HG03354 (cell line): ENCODE results near the gene SNX6.
"Not testable (repeated sequence)": the region's sequence is repeated elsewhere in the genome, so short reads cannot be mapped to it uniquely, and the experiment has no call there.

Source experiments
- ATAC-seq: cut with Tn5 transposase; IDR thresholded peaks from one replicate; pipeline ENCODE4 v1.9.1; 2021; ENCODE audit warnings: mild to moderate bottlenecking; ENCODE audit not compliant: unreplicated experiment, poor library complexity, severe bottlenecking

Gene SNX6

DNA sequence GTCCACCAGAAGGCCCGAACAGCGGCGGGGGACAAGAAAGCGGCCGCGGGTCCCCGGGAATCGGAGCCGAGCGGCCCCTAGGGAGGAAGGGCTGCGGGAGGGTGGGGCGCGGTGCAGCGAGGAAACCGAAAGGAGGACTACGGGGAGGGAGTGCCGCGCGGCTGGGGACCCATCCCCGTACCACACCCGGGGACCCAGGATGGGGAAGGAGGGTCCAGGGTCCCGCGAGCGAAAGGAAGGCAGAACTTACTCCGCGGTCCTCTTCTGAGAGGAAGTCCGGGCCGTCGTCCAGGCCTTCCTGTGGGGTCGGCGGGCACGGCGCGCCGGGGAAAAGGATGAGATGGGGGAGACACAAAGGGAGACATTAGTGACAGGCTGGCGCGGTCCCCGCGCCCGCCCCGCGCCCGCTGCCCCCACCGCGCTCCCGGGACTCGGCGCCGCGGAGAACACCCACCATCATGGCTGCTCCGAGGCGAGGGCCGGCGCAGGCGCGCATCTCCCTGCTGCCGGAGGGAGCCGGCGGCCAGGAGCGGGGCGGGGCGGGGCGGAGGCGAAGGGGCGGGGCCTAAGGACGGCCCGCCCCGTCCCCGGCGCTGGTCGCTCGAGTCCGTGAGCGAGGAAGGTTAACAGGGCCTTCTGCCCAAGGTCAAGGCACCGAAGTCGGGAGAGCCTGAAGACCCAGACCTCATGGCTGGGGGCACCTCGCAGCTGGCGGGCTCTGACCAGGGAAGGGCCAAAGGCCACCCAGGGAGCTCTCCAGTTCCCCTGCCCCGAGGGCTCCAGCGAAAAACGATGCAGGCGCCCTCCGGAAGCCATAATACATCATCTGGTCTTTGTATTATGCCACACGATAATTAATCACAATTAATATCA lies at the start of gene SNX6:
SNX6 (minus strand) TSS at position 492 of the 873 bp plus-strand sequence; CDS start at position 460, 32 bp downstream.
- peak; percentile 95 for ATAC-seq

DNA sequence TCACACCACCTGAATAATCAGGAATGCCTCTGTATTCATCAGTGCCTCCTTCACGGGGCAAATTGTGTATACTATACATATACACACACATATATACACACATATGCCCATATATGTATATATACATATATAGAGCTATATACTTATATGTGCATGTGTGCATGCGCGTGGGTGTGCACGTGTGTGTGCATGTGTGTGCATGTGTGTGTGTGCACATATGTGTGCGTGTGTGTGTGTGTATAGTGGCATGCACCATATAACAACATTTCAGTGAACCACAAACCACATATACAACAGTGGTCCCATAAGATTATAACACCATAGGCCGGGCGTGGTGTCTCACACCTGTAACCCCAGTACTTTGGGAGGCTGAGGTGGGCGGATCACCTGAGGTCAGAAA lies 48.8 kb upstream of the SNX6 start:
- no peak for ATAC-seq

DNA sequence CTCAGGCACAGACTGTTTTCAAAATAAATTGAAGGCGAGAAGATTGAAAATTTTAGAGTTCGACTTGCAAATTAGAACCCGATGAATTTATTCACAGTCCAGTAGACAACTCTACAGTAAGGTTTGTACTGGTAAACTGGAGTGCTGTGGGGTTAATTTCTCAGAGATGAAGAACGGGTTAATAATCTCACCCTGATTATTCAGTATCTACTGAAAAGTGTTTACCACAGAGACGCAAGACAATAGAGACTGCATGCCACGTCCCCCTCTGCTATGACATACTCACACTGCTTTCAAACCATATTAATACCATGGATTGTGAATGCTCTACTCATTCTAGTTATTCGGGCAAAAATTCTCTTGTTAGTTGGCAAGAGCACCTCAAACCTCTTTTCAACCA lies 48.4 kb upstream of the SNX6 start:
- ATAC-seq: no peak

- no peak for ATAC-seq
Observed at GRCh38 chr14:34676516-34677211, 46.7 kb upstream of the SNX6 start.

DNA sequence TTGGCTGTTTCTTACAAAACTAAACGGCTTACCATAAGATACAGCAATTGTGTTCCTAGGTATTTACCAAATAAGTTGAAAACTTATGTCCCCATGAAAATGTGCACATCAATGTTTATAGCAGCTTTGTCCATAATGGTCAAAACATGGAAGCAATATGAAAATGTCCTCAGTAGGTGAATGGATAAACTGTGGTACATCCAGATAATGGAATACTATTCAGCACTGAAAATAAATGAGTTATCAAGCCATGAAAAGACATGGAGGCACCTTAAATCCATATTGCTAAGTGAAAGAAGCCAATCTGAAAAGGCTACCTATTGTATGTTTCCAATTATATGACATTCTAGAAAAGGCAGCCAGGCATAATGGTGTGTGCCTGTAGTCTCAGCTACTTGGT lies 43.8 kb upstream of the SNX6 start:
- no peak for ATAC-seq

GRCh38 chr14:34671716-34672115 lies 41.8 kb upstream of the SNX6 start:
- no peak for ATAC-seq

- ATAC-seq: no peak
Observed at GRCh38 chr14:34668111-34668510, 38.2 kb upstream of the SNX6 start.

DNA sequence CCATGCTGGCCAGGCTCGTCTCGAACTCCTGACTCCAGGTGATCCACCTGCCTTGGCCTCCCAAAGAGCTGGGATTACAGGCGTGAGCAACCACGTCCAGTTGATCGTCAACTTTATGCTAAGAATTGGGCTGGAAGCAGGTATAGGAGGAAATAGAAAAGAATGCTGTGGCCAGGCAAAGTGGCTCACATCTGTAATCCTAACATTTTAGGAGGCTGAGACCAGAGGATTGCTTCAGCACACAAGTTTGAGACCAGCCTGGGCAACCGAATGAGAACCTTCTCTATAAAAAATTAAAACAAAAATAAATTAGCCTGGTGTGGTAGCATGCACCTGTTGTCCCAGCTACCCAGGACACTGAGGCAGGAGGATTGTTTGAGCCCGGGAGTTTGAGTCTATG lies 37.1 kb upstream of the SNX6 start:
- ATAC-seq: no peak

- no peak for ATAC-seq
Observed at GRCh38 chr14:34665785-34666435, 36.0 kb upstream of the SNX6 start.

DNA sequence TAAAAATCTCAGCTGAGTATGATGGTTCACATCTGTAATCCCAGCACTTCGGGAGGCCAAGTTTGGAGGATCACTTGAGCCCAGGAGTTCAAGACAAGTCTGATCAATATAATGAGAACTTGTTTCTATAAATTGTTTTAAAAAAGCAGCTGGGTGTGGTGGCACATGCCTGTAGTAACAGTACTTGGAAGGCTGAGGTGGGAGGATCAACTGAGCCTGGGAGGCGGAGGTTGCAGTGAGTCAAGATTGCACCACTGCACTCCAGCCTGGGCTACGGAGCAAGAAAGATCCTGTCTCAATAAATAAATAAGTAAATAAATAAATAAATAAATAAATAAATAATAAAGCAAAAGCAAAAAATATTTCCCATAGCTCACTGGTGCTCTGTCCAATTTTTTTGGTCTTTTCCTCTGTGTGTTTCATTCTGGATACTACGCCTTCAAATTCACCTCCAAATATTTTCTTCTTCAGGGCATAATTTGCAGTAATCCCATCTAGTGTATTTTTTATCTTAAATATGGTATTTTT lies 32.7 kb upstream of the SNX6 start:
- no peak for ATAC-seq

GRCh38 chr14:34660796-34661195 lies 30.8 kb upstream of the SNX6 start:
- ATAC-seq: no peak

DNA sequence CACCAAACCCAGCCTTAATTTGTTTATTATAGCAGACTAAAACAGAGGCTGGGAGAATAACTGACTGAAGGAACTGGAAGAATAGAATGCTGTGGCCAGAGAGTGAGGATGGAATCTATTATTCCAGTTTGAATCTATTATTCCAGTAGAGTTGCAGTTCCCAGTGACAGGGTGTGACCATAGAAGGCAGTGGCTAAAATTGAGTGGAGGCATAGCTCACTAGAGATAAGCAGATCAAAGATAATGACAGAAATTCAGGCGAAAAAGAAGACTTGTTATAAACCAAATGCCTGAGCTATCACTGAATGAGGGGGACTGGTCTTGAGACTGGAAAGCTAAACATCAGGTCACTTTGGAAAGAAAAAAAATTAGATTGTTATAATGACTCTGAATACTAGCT lies 26.0 kb upstream of the SNX6 start:
- no peak for ATAC-seq

- not testable (repeated sequence) for ATAC-seq
Observed at GRCh38 chr14:34653073-34653472, 23.1 kb upstream of the SNX6 start.

GRCh38 chr14:34652348-34652747 lies 22.4 kb upstream of the SNX6 start:
- ATAC-seq: not testable (repeated sequence)

GRCh38 chr14:34650786-34651584 lies 21.0 kb upstream of the SNX6 start:
- ATAC-seq: no peak

GRCh38 chr14:34650006-34650405 lies 20.1 kb upstream of the SNX6 start:
- not testable (repeated sequence) for ATAC-seq

DNA sequence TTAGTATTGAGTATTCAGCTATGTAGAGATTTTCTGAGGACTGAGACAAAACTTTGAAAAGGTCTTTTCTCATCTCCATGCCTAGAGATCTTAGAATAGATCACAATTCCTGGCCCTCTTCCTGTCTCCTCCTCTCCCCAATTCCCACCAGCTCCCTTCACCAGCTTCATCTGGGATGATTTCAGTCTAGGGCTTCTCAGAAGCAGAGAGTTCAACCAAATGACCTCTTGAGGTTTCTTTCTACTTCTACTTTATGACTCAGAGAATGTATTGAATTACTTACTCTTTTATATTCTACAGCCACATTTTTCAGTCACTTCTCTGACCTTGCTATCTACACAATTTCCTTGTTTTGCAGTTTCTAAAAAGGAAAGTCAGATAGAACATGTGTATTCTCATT lies 19.4 kb upstream of the SNX6 start:
- no peak for ATAC-seq

- no peak for ATAC-seq
Observed at GRCh38 chr14:34646570-34647255, 16.8 kb upstream of the SNX6 start.

GRCh38 chr14:34643361-34643760 lies 13.4 kb upstream of the SNX6 start:
- no peak for ATAC-seq
